Activated CD4-positive, CD25-positive, alpha-beta regulatory T cell treated with anti-CD3 and anti-CD28 coated beads, Interleukin-2, amount 50 U/mL, for 16 hours (primary cell): ENCODE measurements around the gene KCNH6.

ENCODE experiments used
- DNase-seq: peaks from one replicate; pipeline ENCODE4 v3.0.0-alpha.2; 2020; ENCODE audit warnings: low read depth, low spot score

Gene KCNH6, protein sequence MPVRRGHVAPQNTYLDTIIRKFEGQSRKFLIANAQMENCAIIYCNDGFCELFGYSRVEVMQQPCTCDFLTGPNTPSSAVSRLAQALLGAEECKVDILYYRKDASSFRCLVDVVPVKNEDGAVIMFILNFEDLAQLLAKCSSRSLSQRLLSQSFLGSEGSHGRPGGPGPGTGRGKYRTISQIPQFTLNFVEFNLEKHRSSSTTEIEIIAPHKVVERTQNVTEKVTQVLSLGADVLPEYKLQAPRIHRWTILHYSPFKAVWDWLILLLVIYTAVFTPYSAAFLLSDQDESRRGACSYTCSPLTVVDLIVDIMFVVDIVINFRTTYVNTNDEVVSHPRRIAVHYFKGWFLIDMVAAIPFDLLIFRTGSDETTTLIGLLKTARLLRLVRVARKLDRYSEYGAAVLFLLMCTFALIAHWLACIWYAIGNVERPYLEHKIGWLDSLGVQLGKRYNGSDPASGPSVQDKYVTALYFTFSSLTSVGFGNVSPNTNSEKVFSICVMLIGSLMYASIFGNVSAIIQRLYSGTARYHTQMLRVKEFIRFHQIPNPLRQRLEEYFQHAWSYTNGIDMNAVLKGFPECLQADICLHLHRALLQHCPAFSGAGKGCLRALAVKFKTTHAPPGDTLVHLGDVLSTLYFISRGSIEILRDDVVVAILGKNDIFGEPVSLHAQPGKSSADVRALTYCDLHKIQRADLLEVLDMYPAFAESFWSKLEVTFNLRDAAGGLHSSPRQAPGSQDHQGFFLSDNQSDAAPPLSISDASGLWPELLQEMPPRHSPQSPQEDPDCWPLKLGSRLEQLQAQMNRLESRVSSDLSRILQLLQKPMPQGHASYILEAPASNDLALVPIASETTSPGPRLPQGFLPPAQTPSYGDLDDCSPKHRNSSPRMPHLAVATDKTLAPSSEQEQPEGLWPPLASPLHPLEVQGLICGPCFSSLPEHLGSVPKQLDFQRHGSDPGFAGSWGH

DNA sequence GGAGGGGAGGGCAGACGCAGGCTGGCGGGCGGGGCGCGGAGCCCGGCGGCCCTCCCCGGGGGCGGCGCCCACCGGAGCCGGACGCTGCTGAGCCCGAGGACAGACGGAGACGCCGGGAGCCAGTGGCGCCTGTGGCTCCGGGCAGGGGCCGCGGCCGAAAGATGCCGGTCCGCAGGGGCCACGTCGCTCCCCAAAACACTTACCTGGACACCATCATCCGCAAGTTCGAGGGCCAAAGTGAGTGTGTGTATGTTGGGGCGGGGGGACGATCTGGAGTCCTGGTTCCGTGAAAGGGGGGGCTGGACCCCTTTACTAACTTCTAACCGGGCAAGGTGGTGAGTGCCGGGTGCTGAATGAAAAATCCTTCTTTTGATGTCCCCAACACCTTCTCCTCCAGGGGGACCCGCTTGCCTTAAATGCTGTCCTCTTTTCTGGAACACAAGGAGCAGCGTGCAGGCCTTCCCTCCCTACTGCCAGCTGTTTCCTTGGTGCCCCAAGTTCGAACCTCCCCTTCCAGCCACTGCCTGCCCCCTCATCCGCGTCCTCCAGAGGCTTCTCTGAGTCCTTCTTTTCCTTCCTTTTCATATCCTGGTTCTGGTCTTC, at the start of gene KCNH6:
Gene KCNH6 (plus strand): TSS at position 106 of the 603 bp plus-strand sequence. CDS start 56 bp downstream, at position 162.
- DNase-seq, result no peak

DNA sequence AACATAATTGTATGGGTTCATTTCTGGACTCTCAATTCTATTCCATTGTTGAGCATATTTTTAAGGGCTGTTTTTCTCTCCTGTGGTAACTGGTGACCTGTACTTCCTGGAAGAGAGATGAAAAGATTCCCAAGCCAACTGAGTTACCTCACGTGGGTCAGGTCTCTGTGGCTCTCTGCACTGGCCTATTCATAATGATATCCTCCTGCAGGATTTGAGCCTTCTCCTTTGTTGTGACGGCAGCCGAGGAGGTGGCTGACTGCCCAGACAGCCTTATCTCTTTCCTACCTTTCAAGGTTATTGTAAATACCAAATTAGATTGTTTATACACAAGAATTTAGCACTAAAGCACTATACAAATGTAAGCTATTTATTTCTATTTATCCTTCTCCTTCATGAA, 49.0 kb upstream of the KCNH6 start:
- no peak for DNase-seq

DNA sequence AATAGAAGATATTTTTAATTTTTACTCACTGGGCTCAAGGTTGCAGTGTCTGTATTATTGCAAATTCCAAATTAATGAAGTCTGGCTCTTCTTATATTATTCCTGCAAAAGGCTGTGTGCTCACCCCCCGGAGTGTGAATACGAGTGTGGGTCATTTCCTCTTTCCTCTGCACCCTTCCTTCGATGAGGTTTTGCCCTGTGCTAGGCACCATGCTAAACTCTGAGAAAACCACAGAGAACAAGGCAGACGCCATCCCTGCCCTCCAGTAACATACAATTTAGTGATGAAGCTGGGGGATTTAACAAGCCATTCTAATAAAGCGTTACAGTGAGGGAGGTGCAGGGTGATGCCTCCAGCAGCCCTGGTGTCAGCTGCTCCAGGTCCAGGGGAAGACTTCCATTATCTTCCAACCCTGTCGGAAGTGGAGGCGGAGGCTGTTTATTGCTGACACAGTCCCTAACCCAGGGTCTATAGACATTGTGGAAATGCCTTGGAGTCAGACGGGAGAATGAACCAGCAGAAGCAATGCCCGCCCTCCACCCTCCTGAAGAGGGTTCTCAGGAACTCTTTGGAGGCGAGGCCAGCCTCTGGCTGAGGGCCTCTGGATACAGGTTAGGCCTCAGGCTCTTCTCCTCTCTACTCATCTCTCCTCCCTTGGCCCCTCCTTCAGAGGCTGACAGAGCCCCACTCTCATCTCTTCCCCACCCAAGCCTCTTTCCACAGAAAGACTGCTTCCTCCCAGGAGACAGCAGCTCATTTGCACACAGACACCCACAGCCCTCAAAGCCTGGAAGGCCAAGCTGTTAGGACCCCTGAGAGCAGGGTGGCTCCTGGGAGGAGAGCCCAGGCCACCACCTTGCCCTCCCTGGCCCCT, 48.3 kb upstream of the KCNH6 start:
- DNase-seq, result no peak

DNA sequence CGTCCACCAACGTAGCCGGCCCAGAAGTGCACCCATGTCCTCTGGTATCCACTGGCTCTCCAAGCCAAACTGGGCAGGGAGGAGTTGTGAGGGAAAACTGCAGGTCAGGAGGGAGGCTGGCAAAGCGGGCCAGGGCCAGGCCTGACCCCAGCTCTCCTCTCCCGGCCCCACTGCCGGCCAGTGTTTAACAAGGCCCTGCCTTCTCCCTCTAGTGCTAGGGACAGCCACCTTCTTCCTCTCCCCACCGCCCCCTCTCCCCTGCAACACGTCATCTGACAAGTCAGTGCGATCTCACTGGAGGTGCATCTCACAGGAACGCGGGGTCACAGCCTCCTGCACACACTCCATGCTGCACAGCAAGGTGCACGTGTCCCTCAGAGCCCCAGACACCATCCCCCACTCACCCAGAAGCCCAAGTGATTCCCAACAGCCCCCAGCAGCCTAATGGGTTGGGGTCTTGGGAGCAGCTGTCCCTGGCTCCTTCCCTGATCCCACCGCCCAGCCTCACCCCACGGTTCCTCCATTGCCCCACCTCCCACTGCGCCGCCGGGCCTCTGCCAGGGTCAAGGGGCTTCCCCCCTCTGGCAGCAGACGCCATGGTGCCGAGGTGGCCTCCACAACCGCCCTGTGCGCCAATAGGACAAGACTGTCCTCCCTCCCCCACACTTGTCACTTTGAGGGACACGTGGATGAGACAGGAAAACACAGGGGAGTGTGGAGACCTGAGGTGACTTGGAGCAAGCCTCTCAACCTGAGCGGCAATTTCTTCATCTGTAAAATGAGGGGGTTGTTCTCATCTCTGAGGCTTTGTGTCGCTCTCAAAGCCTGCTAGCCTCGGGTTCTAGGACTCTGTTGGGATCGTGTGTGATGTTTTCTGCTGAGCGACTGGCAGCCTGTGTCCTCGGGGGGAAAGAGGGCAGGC, 47.4 kb upstream of the KCNH6 start:
- no peak for DNase-seq

DNA sequence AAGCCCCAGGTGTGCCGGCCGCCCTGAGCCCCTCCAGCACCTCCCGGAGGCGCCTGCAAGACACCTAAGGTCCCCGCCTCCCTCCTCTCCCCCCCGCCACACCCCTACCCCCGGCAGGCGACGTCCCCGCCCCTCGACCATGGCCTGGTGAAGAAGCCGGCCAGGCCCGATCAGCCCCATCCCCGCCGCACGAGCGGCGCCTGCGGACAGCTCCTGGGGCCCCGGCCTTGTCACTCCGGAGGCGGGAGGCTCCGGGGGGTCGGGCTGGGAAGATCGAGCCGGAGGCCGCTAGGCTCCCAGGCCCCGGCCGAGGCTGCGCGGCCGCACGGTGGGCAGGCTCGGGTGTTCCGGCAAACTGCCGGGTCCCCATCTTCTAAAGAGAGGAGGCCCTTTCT, 46.7 kb upstream of the KCNH6 start:
- no peak for DNase-seq

DNA sequence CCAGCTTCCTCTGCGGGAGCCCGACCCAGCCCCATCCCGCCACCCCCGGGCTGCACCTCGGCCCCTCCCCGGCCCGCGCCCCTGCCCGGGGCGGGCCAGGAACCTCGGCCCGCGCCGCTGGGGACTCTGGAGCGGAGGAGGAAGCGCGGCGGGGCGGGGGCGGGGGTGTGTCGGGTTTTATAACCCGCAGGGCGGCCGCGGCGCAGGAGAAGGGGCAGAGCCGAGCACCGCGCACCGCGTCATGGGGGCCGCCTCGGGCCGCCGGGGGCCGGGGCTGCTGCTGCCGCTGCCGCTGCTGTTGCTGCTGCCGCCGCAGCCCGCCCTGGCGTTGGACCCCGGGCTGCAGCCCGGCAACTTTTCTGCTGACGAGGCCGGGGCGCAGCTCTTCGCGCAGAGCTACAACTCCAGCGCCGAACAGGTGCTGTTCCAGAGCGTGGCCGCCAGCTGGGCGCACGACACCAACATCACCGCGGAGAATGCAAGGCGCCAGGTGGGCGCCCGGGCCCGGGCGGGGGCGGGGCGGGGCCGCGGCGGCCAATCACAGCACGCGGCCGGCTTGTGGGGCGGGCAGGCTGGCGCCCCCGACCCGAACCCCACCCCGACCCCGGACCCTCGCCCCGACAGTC, 46.2 kb upstream of the KCNH6 start, which contains the start of gene ACE:
Gene ACE (plus strand): TSS at position 208 of the 626 bp plus-strand sequence. CDS start 34 bp downstream, at position 242.
- no peak for DNase-seq

DNA sequence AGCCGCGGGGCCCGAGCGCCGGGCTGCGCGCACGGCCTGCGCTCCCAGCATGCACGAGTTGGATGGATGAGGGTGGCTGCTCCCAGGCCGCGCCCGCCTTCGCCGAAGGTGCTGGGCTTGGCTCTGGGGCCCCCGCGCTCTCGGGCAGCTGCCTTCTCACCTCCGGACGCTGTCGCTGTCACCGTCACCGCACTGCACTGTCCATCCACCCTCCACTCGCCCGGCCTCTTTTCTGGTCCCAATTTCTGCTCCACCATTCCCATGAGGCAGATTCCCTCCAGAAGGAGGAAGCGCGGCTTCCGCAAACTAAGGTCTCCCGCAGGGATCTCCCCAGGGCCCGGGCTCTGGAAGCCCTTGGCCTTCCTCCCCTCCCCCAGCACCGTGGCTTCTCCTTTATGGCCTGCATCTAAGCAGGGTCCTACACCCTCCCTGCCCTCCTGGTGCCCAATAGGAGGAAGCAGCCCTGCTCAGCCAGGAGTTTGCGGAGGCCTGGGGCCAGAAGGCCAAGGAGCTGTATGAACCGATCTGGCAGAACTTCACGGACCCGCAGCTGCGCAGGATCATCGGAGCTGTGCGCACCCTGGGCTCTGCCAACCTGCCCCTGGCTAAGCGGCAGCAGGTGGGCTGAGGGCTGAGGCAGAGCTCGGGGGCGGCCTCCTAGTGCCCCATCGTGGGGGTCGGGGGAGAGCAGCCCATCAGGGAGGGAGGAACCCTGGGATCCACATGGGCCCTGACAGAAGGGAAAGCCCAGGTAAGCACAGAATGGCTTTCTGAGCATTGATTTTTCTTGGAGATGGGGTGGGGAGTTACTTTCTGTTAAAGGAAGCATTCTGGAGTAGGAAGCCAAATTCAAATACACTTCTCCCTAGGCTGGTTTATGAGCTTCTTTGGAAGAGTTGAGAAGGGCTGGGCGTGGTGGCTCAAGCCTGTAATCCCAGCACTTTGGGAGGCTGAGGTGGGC, 45.4 kb upstream of the KCNH6 start:
- DNase-seq, result no peak

DNA sequence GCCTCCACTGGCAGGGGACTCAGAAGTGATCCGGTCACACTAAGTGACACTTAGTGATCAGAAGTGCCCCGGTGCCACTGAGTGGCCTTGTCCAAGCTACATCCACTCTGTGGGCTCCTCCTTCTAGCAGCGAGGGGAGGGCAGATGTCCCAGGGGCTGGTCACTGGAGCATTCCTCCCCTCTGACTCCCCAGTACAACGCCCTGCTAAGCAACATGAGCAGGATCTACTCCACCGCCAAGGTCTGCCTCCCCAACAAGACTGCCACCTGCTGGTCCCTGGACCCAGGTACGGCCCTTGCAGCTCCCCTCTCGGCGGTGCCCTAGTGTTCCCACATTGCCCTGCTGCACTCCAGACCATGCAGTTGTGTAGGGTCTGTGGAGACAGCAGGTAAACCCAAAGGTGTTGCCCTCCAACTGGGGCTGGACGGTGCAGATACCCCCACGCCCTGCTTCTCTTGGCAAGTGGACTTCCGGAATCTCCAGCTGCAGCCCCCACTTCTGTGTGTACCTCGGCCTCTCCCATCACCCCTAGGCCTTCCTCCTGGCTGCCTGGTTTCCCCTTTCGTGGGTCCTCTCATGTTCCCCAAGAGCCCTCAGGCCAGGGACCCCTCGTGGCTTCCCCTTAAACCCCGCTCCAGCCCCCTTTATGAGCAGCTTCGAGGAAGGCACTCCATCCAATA, 44.2 kb upstream of the KCNH6 start:
- peak; percentile 23 for DNase-seq

DNA sequence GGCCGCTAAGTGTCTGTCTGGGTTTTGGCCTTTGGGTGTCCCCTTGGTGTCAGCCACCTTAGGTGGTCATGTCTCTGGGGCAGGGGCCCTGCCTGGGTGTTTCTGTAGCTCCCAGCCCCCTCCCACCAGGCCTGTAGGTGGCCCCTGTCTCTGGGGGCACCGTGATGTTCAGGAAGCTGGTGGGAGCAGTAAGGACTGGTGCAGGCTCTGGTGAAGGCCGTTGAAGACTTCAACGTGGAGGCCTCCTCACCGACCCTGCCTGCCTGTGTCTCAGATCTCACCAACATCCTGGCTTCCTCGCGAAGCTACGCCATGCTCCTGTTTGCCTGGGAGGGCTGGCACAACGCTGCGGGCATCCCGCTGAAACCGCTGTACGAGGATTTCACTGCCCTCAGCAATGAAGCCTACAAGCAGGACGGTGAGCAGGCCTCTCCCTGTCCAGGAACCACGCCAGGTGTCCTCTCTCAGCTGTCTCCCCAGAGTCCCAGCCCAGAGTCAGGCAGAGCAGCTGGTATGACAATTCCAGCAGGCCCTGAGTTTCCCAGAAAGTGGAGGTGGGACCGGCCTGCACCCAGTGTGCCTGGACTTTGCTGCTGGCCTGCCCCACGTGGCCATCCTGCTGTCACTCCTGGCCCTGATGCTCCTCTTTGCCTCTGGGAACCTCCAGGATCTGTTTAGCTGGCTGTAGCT, 43.5 kb upstream of the KCNH6 start:
- no peak for DNase-seq

DNA sequence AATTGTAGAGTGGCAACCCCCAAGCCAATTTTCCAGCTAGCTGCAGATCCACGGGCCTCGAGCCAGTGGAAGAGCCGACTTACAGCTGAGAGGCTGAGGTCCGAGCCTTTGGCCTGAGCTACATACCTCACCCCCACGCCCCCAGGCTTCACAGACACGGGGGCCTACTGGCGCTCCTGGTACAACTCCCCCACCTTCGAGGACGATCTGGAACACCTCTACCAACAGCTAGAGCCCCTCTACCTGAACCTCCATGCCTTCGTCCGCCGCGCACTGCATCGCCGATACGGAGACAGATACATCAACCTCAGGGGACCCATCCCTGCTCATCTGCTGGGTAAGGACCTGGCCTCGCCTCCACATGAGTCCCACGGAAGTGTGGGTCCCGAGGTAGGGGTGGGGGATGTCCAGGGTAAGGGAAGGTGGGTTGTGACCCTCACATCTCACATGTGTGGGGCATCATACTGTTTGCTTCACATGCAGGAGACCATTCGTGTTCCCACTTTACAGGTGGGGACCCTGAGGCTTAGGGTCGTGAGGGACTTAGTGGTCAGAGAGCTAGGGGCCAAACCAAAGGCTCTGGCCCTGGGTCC, 42.9 kb upstream of the KCNH6 start:
- DNase-seq, result no peak

DNA sequence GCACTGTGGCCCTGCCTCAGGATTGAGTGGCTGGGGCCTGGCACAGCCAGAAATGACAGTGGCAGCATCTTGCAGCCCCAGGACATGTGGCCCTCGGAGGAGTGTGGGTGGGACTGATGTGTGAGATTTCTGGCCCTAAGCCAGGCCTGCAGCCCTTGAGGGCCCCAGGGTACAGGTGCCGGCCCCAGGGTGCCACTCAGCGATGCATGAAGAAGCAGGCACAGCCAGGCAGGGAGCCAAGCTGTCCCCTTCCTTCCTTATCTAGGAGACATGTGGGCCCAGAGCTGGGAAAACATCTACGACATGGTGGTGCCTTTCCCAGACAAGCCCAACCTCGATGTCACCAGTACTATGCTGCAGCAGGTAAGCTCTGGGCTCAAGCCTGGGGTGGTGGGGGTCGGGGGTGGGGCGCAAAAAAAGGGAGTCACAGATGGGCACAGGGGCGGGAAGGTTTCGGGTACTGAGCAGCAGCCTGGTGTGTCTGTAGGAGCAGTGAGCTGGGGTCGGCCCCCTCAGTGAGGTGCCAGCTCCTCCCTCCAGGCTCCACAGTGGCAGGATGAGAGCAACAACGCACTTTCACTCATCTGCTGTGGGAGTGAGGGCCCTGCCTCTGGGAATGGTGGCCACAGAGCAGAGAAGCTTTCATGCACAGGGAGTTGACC, 42.2 kb upstream of the KCNH6 start:
- no peak for DNase-seq

DNA sequence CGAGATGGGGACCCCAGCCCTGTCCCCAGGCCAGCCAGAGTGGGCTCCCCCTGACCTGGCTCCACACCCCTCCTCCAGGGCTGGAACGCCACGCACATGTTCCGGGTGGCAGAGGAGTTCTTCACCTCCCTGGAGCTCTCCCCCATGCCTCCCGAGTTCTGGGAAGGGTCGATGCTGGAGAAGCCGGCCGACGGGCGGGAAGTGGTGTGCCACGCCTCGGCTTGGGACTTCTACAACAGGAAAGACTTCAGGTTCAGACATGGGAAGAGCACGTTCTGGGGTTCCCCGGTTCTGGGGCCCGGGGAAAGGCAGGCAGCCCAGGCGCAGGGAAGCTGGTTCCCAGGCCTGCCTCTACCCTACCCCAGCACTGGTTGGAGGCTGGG, 41.7 kb upstream of the KCNH6 start:
- DNase-seq, result no peak

DNA sequence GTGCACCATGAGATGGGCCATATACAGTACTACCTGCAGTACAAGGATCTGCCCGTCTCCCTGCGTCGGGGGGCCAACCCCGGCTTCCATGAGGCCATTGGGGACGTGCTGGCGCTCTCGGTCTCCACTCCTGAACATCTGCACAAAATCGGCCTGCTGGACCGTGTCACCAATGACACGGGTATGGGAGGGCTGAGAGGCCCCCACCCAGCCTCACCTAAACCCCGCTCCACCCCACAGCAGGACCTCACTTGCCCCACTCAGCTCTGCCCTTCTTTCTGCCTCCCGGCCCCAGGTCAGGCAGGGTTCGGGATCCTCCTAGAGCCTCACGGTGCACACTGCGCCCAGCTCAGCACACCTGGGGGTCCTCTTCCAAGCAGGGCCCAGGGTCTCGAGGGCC, 40.6 kb upstream of the KCNH6 start:
- no peak for DNase-seq

DNA sequence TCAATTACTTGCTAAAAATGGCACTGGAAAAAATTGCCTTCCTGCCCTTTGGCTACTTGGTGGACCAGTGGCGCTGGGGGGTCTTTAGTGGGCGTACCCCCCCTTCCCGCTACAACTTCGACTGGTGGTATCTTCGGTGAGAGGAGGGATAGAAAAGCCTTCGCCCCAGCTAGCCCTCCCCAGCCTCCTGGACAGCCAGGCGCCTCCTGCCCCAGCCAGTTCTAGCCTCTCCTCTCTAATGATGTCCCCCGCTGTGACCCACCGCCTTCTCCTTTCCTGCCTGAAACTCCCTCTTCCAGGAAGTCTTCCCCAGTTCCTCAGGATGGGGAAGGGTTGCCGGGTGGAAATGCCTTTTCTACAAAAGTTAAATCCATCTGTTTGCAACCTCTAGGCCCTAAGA, 40.1 kb upstream of the KCNH6 start:
- DNase-seq, result no peak

DNA sequence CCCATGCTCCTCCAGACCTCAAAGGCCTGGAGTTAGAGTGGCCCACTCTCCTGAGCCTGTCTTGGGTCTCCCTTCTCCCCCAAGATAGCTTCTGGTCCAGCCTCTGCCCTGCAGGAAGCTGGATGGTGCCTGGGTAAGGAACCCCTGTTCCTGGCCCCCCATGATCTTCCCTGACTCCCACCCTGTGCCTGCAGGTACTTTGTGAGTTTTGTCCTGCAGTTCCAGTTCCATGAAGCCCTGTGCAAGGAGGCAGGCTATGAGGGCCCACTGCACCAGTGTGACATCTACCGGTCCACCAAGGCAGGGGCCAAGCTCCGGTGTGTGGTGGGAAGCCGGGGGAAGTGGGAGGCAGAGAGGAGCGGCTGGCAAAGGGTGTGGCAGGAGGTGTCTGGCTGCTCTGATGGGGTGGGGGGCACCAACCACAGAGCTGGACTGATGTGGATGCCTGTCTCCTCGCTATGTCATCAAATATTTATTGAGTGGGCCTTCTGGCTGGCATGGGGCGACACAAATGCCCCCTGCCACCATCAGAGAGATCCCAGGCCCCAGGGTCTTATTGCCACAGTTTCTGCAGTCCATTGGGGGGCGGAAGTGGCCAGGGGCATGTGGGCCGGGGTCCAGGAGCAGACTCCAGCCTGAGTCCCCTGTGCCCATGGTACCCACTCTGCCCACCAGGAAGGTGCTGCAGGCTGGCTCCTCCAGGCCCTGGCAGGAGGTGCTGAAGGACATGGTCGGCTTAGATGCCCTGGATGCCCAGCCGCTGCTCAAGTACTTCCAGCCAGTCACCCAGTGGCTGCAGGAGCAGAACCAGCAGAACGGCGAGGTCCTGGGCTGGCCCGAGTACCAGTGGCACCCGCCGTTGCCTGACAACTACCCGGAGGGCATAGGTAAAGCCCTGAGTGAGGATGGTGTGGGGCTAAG, 39.2 kb upstream of the KCNH6 start:
- DNase-seq, result no peak
